Lung (tissue), 12 donors: ENCODE data around the gene EPAS1. TPM values are rescaled to one million over a fixed set of nuclear protein-coding genes. Genes with fewer than 3 reads are reported as not detected.

Experiments
- ATAC-seq: fragments of 200-7000 bp; cut with Tn5 transposase; one replicate; pipeline ENCODE4 v1.9.1; 2020; ENCODE audit warnings: moderate number of reproducible peaks; ENCODE audit not compliant: insufficient read depth, low FRiP score
- DNase-seq, 3 donors: peaks; one replicate each; pipeline ENCODE4 v3.0.0-alpha.2; 2013 to 2017
- H3K27ac ChIP-seq, 2 donors: one replicate each; pipeline ENCODE4 v1.5.1; 2013; ENCODE audit warnings: mild to moderate bottlenecking in 2 of 2, moderate library complexity in 2 of 2, control low read depth in 1 of 2, inconsistent platforms in 1 of 2, low read depth in 1 of 2, low read length in 1 of 2
- H3K27me3 ChIP-seq, 3 donors: one replicate each; pipeline ENCODE4 v1.5.1; 2013; ENCODE audit warnings: low read length in 2 of 3; ENCODE audit not compliant: control insufficient read depth in 3 of 3, insufficient read depth in 3 of 3
- H3K36me3 ChIP-seq, 4 donors: one replicate each; pipeline ENCODE4 v1.5.1; 2013; ENCODE audit warnings: low read length in 4 of 4, mild to moderate bottlenecking in 1 of 4, moderate library complexity in 1 of 4; ENCODE audit not compliant: control insufficient read depth in 4 of 4, insufficient read depth in 4 of 4
- H3K4me1 ChIP-seq, 5 donors: one replicate each; pipeline ENCODE4 v1.5.1; 2013; ENCODE audit warnings: low read length in 5 of 5, mild to moderate bottlenecking in 2 of 5, moderate library complexity in 1 of 5; ENCODE audit not compliant: control insufficient read depth in 5 of 5, insufficient read depth in 5 of 5
- H3K4me3 ChIP-seq: one replicate; pipeline ENCODE4 v1.5.1; 2013; ENCODE audit warnings: mild to moderate bottlenecking, control low read depth, moderate library complexity
- H3K9ac ChIP-seq, 2 donors: one replicate each; pipeline ENCODE4 v1.5.1; 2013; ENCODE audit warnings: low read length in 2 of 2, control low read depth in 1 of 2; ENCODE audit not compliant: insufficient read depth in 1 of 2
- H3K9me3 ChIP-seq, 4 donors: one replicate each; pipeline ENCODE4 v1.5.1; 2013; ENCODE audit warnings: low read length in 3 of 4, mild to moderate bottlenecking in 1 of 4, moderate library complexity in 1 of 4; ENCODE audit not compliant: control insufficient read depth in 4 of 4, insufficient read depth in 3 of 4
- CTCF ChIP-seq: IDR thresholded peaks from 2 replicates; pipeline ENCODE4 v1.5.1; 2012; ENCODE audit warnings: mild to moderate bottlenecking; ENCODE audit errors: control extremely low read depth, extremely low read depth
- WGBS, 2 donors: extraction: QIAGEN DNeasy Blood & Tissue Kit; methylation state at CpG; one replicate each; pipeline ENCODE4 v1.1.7; 2013; 5-methylcytosine and 5-hydroxymethylcytosine counted together
- polyA plus RNA-seq, 2 donors: library from polyadenylated mRNA; stranded (reverse); fragments of 200-250 nt; gene quantifications; one replicate each; pipeline ENCODE4 v1.2.1, GENCODE V29; 2013
- total RNA-seq, 2 donors: library from RNA; depleted of rRNA in 1 of 2; stranded (reverse); fragments of >200 nt in 1 of 2; gene quantifications; one replicate each; pipeline ENCODE4 v1.2.1, GENCODE V29; 2014 to 2021
- donor health status: control.
- donor health status: control.
- donor health status: Bipolar disorder and iron deficiency.
- donor health status: healthy.
- donor health status: DM: yes; HTN: yes; CAD: no.

EPAS1 gene
- total and polyA plus RNA-seq, 4 donors, result 233 to 1,051 (median 381) TPM

- 86 to 91% methylated on average over 4 of the region's 4 CpGs for WGBS, 2 donors
These were observed 76.0 kb downstream of the EPAS1 start for GRCh38 chr2:46373238-46373637.

GRCh38 chr2:46375566-46376125 lies 78.4 kb downstream of the EPAS1 start:
- peak overlapping the region in 1 of 2 donors; percentile 3 for H3K27ac ChIP-seq
- peaks cover 5 to 67% (median 34%) of the 10 kb centered on the region in 4 donors for H3K36me3 ChIP-seq
- H3K4me1 ChIP-seq, result peaks cover 0 to 39% (median 5%) of the 10 kb centered on the region in 5 donors
- no peak for TF ChIP-seq CTCF
- H3K9ac ChIP-seq, result no peak overlapping the region
- DNase-seq (no peak), ATAC-seq (no peak)
- no peaks in the 10 kb centered on the region for H3K9me3 ChIP-seq
- 84 to 93% methylated on average over 12 of the region's 12 CpGs for WGBS, 2 donors
- H3K4me3 ChIP-seq, result no peak overlapping the region
- H3K27me3 ChIP-seq, result no peaks in the 10 kb centered on the region

More at GRCh38 chr2:46373238-46373637, 76.0 kb downstream of the EPAS1 start:
- Histone ChIP-seq H3K9ac (no peak overlapping the region), H3K27me3 (no peaks in the 10 kb centered on the region), H3K36me3 (peaks cover 11 to 65% (median 38%) of the 10 kb centered on the region in 4 donors), H3K27ac (no peak overlapping the region), H3K9me3 (no peaks in the 10 kb centered on the region), H3K4me1 (peaks cover 0 to 16% (median 5%) of the 10 kb centered on the region in 5 donors), H3K4me3 (no peak overlapping the region)
- no peak for ATAC-seq
- no peak for TF ChIP-seq CTCF
- DNase-seq, result no peak

GRCh38 chr2:46376586-46376985 lies 79.4 kb downstream of the EPAS1 start:
- no peaks in the 10 kb centered on the region for H3K27me3 ChIP-seq
- no peak for ATAC-seq
- no peaks in the 10 kb centered on the region for H3K9me3 ChIP-seq
- no peak overlapping the region for H3K9ac ChIP-seq
- peaks cover 0 to 41% (median 5%) of the 10 kb centered on the region in 5 donors for H3K4me1 ChIP-seq
- H3K36me3 ChIP-seq, result peaks cover 5 to 68% (median 31%) of the 10 kb centered on the region in 4 donors
- WGBS, 2 donors, result 76 to 83% methylated on average over 7 of the region's 7 CpGs
- H3K27ac ChIP-seq, result peak overlapping the region in 1 of 2 donors; percentile 4
- no peak for TF ChIP-seq CTCF
- no peak overlapping the region for H3K4me3 ChIP-seq
- DNase-seq, result no peak

- Histone ChIP-seq H3K4me3 (no peak overlapping the region), H3K4me1 (peaks cover 0 to 41% (median 5%) of the 10 kb centered on the region in 5 donors), H3K27me3 (no peaks in the 10 kb centered on the region), H3K9ac (no peak overlapping the region), H3K36me3 (peaks cover 8 to 69% (median 33%) of the 10 kb centered on the region in 4 donors), H3K9me3 (no peaks in the 10 kb centered on the region), H3K27ac (peak overlapping the region in 1 of 2 donors; percentile 16)
- DNase-seq, result peak; percentile 29 to 66 (median 59)
- TF ChIP-seq CTCF, result no peak
- WGBS, 2 donors, result 79 to 87% methylated on average over 12 of the region's 12 CpGs
- no peak for ATAC-seq
These were observed 79.9 kb downstream of the EPAS1 start for GRCh38 chr2:46377101-46377581.
